ENCODE data around the gene SCG2.
"Not testable (repeated sequence)": the region's sequence is repeated elsewhere in the genome, so short reads cannot be mapped to it uniquely, and the experiment has no call there.

Gene SCG2

DNA sequence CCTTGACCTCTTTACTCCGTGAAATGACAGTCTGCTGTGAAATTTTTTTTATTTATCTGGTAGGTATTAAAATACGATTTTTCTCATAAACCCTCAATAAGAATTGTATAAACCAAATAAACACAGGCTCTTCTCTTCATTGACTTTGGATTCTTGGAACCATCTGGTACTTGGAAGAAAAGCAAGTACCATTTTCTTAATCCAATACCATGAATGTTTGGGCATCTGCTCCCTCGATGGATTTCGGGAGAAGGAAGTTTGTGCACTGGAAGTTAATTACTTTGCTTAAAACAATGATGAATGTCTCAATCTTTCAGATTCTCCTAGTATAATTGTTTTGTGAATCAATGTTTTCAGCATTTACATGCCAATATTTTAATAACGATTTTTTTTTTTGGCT is 5.3 kb upstream of the SCG2 start:
- no peak for DNase-seq

DNA sequence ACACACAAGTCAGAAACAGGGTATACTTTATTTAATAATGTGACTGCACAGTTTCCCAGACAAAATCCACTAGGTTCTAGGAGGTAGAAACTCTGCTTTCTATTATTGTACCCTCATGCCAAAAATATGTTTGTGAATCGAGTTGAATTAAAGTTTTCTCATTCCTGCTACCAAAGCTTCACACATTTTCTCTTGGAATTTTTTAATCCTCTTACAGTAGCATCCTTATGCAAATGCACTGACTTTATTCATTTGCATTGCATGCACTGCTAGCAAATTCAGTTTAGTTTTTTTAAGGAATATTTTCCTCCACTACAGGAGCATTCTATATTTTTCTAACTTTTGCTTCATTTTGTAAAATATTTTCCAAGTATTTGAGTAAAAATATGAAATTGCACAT is 4.8 kb upstream of the SCG2 start:
- no peak for DNase-seq

DNA sequence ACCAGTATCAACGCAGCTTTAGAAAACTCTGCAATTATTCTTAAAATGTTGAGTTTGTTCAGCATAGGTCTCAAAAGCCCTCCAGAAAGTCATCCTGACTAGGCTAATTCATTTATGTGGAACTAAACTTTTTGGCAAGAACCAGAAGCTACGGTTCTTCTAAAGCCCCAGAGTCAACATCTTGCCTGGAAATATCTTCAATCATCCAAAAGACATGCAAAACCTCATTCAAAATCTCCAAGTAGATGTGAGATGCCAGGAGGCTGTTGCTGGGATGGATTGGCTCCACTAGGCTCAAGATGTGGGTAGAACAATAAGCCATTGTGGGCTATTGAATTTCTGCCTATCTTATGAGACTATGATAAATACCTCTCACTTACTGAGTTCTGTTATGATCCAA is 2.1 kb upstream of the SCG2 start:
- DNase-seq, result no peak

DNA sequence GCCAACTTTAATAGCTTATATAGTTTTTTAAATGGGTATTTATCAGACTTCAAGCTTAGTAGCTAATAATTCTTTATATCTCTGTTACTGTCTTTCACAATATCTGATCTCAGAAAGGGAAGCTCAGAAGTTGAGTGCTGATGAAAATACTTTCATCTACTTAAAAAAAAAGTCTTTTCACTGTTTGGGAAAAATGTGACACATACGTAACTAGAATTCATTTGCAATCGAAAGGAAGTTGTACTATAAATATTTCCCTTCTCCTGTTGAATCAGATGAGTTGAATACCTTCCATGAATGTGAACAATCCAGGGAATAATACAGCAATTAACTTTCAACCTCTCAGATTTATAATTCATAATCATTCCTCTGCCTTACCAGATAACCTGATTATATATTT is 811 bp upstream of the SCG2 start:
- no peak for DNase-seq

DNA sequence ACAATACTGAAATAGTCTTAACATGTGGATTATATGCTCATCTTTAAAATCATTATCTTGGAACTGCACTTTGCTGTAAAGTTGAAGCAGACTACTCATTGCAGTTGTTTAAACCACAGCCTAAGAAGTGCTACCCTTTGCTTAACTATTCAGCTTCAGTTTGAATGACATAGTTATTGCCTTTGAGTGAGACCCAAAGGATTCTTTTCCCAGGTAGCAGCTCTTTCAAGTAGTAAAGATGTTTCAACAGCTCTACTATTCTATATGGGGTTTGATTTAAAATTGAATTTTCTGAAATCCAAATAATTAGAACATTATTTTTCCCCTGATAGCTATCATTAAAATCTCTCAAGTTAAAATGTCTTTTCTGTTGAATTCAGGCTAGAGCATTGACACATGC is 1.1 kb downstream of the SCG2 start:
- no peak for DNase-seq

DNA sequence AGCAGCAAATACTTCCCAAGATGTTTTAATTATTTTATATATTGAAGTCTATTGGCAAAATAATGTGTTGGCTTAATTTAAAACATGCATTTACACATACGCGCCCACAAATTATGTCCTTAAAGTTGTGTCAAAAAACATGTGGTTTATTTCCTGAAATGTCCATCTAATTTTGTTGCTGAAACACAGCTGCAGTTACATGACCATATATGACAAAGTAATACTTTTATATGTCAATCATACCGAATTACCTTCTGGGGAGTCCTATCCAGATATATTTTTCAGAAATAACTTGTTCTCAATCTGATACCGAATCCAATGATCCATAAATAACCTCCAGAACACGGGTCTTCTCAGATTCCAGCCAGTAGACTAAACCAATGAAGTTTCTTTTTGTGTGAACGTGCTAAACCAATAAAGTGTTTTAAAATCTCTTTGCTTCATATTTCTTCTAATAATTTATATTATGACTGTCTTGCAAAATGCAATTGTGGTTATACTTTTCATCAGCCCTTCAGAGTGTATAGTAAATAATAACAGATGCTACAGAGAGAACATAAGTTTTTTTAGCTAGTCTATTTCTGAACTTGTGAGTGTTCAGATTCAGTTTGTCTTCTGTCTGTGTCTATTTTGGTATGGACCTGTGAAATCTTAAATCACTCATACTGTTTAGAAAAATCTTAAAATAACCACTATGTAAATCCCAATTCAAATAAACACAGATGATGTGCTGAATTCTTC is 2.4 kb downstream of the SCG2 start:
- no peak for DNase-seq

DNA sequence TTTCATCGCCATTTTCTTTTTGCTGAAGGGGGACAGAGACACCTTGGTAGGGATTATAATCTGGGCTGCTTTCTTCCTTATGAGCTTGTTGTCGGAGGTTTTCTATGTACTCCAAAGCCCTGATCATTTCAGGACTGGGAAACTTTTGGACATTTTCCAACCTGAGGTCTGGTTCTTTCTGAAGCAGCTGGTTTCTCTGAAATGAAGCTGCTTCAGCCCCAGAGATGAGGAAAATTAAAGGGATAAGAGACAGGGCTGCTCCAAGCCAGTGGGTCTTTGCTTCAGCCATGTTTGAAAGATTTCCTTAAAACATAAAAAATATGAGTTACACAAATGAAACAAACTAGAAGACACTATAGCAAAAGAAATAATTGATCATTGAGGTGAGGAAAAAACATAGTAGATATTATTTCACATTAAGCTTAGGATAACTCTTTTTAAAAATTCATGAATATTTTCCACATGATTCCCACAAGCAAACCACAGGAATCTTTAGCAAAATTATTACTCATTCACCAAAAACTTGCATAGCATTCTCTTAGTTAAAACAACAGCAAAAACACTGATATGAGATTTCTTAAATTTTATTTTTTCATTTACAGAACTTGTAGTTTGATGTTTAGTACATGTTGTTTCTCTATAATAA is 3.0 kb downstream of the SCG2 start:
- no peak for DNase-seq

DNA sequence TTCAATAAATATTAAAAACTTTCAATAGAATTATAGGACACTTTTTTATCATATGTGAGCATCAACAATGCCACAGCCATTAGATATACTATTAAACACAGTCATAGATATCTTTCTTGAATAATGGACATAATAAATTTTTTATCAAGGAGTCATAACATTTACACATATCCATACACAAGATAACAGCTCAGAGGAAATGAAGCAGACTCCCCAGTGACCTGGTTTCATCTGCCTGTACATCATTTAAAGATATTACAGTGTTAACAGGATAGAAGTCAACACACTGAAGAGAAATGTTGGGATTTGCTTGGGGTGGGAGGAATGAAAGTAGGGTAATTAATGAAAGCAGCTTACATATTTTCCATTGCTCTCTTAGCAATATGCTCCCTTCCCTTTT is 5.1 kb downstream of the SCG2 start:
- DNase-seq, result no peak

DNA sequence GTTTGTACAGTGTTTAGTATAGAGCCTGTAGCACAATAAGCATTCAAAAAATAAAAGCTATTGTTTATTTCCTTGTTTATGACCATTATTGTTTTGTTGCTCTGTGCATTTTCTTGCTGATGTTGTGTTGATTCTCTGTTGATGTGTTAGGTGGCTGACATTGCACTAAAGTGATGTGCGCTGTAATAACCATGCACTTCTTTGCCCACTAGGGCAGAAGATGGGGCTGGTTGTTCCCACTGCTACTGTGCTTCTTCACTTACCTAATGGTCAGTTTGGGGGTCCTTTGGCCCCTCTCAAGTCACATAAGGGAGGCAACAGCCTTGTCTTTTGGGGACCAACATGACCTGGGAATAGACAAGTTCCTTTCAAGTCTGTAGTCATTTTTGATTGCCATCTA is 6.0 kb downstream of the SCG2 start:
- DNase-seq, result no peak

DNA sequence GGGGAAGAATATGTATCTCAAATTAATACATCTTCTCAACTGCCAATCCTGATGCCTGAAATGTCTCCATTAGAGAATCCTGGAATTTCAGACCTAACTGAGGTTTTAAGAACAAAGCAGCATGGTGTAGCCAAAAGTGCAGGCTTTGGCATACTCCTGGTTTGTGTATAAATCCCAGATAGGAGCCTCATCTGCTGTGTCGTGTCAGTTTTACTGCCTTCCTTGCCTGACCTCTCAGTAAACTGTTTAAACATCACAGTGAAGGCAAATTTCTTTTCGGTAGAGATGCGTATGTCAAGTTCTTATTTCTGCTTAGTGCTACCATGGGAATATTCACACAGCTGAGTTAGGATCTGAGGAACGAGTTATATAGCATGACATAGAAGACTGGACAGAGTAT is 7.3 kb downstream of the SCG2 start:
- no peak for DNase-seq

DNA sequence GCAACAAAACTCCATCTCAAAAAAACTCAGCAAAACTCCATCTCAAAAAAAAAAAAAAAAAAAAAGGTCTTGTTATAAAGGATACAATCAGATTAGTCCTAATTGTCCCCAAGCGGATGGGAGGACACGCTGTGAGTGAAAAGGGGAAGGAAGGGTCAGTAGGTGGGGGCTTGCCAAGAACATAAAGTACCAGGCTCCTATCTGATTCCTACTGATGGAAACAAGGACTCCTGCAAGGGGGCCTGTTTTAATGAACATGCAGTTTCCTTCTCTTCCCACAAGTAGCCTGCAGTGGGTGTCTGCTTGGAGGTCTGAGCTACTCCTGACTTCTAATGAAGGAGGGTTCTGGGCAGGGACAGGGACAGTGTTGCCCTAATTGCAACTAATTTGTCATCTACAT is 7.9 kb downstream of the SCG2 start:
- DNase-seq, result no peak

DNA sequence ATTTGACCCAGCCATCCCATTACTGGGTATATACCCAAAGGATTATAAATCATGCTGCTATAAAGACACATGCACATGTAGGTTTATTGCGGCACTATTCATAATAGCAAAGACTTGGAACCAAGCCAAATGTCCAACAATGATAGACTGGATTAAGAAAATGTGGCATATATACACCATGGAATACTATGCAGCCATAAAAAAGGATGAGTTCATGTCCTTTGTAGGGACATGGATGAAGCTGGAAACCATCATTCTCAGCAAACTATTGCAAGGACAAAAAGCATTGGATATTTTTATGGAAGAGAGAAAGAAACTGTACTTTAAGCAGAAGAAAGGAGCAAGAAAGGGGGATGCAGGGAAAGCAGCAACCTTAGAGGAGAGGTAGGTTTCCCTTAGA is 9.5 kb downstream of the SCG2 start:
- DNase-seq, result not testable (repeated sequence)

DNA sequence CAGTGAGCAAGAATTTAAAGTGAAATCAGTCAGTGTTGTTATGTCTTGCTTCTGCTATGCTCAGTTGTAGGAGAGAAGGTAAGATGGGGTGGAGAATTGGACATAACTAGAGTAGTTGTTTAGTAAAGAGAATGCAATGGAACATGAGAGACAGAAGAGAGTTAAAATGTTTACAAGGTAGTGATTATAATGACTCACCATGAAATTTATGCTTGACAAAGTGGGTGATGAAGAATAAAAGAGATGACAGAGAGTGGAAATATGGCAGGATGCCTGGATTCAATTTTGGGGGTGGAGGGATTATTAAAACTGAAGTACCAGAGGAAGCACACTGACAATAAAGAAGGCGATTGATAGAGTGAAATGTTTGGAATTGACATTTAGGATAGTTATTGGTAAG is 10.6 kb downstream of the SCG2 start:
- DNase-seq, result no peak

DNA sequence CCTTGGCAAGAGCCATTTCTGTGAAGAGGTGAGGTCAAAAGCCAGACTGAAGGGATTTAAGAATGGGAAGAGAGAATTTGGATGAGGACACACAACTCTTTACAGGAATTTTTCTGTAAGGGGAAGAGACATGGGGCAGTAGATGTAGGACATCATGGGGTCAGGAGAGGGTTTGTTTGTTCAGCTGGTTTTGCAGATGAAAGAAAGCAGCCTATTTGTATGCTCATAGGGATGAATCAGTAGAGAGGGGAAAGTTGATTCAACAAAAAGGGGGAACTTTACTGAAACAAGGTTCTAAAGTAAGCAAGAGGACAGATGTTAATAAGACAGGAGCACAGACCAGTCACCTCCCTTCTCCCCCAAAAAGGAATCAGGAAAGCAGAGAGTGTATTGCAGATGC is 11.2 kb downstream of the SCG2 start:
- DNase-seq, result no peak

DNA sequence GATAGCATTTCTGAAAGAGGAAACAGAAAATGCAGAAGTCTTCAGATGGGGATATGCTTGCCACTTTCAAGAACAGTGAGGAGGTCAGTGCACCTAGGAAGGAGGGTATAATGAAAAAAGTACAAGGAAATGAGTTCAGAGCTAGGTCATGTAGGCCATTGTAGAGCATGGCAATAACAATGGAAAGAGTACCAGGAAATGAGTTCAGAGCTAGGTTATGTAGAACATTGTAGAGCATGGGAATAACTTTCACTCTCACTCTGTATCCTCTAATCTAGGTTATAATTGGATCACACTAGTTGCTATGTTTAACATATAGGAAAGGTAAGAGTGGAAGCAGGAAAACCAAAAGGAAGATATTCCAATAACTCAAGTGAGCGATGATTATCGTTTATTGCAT is 12.3 kb downstream of the SCG2 start:
- DNase-seq, result no peak

DNA sequence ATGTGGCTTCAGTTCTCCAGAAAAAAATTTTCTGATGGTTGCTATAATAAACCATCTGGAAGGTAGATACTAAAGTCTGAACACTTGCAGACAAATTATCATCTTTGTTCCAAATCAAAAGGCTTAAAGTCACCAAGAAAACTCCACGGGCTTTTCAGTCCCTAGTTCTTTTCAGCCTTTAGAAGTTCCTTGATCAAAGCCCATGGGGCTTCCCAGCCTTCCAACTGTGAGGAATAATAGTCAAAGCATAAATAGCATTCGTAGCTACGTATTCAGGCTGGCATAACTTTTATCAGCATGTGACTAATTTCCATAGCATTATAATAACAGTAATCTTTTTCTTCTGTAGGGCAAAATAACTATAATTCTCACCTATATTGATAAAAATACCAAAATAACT is 13.9 kb downstream of the SCG2 start:
- no peak for DNase-seq

DNA sequence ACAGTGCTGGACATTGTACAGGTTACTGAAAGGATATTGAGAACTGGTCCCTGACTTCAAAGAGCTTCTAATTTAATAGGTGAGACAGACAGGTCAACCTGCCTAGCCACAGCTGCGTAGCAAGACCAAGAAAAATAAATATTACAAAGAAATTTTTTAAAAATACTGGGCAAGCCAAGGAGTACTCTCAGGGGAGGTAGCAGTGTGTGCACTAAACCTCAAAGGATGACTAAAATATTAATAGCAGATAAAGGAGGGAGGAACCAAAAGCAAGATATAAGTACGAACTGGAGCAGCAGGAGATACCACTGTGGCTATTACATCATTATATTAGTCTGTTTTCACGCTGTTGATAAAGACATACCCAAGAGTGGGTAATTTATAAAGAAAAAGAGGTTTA is 14.9 kb downstream of the SCG2 start:
- no peak for DNase-seq

DNA sequence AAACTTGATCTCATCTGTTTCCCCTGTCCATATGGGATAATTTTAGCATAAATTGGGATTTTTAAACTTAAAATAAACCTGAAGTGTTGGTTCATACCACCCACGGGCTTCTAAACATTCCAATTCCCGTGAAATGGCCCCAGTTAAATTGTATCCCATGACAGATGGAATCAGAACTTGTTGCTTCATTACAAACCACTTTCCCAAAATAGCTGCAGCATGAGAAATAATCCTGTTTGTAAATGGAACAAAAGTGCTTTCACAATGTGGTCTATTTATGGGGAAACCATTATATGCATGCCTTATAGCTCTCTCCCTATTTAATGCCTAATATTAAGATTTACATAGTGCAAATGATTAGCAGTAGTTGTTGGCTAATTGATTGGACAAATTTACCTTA is 15.9 kb downstream of the SCG2 start:
- DNase-seq, result no peak

DNA sequence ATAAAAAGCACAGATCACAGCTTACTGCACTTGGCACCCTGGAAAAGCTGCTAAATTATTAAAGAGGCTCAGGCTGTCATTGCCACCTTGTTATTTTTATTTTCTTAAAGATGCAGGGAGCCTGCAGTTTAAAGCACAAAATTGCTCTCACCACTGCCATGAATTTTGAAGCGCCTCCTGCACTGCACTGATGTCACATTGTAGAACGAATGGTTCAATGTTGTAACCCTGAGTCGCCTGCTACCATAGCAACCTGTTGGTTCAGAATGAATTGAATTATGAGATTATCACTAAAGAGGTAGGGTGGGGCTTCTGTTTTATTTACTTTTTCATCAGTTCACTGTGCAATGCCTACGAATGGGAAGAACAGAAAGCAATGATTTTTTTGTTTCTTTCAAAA is 16.5 kb downstream of the SCG2 start:
- no peak for DNase-seq

DNA sequence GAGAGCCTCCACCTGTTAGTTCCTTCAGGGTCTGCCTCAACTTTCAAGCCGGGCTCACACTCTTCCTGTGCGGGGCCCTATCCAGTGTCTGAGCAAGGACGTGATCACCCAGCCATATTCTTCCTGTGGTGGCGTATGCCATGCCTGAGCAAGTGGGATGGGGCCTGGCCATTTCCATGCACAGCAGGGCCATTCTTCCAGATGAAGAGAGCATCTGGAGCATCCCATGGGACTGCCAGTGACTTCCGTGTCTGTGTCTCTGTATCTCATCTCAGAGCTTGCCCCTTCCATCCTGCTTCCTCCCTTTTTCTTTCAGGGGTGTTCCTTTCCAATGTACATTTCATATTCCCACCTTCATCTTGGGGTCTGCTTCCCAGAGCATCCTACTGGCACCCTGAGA is 20.2 kb downstream of the SCG2 start:
- DNase-seq, result no peak

DNA sequence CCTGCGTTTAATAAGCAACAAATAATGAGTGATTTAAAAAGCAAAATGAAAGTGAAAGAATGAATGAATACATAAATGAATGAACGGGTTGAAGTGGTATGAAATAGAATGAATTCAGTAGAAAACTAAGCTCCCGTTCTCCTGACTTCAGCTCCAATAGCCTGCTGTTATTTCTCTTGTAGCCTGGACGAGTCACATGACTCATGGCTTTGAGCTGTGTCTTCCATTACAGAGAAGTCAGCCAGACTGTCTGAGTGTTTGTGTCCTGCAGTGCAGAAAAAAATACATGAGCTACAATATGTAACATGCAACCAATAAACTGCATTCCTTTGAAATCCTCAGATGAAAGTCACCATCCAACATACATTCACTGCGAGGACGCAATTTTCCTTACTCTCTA is 21.2 kb downstream of the SCG2 start:
- no peak for DNase-seq

DNA sequence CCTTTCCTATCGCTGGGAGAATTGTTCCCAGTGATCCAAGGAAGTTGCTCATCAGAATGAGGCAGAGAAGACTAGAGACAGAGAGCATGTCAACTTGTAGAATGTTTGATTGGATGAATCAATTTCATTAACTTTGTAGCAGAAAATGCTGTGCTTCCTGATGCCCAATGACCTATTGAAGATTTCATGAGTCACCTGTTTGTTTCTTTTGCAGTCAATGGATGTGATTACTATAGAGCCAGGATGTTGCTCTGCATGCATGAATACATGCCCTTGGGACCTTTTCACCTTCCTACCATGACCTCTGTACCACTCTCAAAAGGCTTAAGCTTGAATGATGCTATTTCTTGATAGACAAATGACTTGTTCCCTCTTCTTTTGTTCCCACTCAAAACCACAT is 23.3 kb downstream of the SCG2 start:
- DNase-seq, result no peak

DNA sequence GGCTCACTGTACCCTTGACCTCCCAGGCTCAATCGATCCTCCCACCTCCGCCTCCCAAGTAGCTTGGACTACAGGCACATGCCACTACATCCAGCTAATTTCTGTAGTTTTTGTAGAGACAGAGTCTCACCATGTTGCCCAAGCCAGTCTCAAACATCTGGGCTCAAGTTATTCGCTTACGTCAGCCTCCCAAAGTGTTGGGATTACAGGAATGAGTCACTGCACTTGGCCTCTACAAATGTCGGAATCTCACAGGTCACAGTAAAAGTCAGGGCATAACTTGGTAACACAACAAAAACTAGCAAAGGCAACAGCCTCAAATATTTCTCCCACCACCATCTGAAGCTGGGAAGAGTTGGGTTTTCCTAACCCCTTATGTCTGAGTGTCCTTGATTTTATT is 25.3 kb downstream of the SCG2 start:
- no peak for DNase-seq

DNA sequence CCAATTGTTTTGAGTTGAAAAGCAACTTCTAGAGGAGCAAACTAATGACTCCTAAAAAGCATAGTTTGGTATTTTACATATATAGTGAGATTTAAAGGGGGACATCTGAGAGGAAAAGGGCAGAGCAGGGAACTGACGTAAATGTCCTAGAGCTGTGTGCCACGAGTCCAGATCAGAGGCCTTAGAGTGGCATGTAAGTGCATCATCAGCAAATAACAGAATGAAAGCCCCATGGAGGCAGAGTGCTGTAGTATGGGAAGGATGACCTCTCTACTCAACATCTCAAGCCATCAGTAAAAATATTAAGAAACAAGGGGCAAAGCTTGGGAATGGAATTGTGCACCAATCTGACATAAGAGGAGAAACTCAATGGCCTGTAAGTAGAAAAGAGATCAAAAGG is 31.4 kb downstream of the SCG2 start:
- DNase-seq, result no peak

DNA sequence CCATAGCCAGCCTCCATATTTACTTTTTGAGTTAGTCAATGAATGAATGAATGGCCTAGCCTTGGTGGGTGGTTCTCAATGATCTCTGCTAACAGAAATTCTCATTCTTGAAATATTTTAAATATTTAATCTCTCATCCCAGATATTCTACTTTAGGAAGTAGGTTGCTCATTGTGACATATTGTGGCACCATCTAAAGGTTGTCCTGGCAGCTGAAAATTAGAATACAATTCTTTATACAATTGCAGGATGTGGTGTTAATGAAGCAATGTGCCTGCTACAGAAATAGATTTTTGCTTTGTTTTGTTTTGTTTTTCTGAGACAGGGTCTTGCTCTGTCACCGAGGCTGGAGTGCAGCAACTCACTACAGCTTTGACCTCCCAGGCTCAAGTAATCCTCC is 35.8 kb downstream of the SCG2 start:
- DNase-seq, result no peak
